Vagina (tissue), 2 donors: Measurements from ENCODE around the gene CRAT. TPM values are rescaled to one million over a fixed set of nuclear protein-coding genes. Genes with fewer than 3 reads are reported as not detected.
A peak's percentile ranks its signal among the peaks of the same experiment; 100 is the strongest.
"Not testable (repeated sequence)": the region's sequence is repeated elsewhere in the genome, so short reads cannot be mapped to it uniquely, and the experiment has no call there.

Experiments used
- DNase-seq, 2 donors: peaks; one replicate each; pipeline ENCODE4 v3.0.0-alpha.2; 2017; ENCODE audit errors: extremely low spot score in 2 of 2
- H3K27ac ChIP-seq: fragments of 200-600 bp; sonication (generic); one replicate; pipeline ENCODE4 v1.5.1; 2019
- H3K27me3 ChIP-seq: fragments of 200-600 bp; sonication (generic); one replicate; pipeline ENCODE4 v1.5.1; 2019
- H3K36me3 ChIP-seq, 2 donors: fragments of 200-600 bp; sonication (generic); one replicate each; pipeline ENCODE4 v1.5.1; 2017 to 2019
- H3K4me1 ChIP-seq: fragments of 200-600 bp; sonication (generic); one replicate; pipeline ENCODE4 v1.5.1; 2019
- H3K4me3 ChIP-seq, 2 donors: fragments of 200-600 bp; sonication (generic); 1 replicate in 1 of 2; 2 replicates in 1 of 2; pipeline ENCODE4 v1.5.1; 2016 to 2019
- H3K9me3 ChIP-seq: fragments of 200-600 bp; sonication (generic); one replicate; pipeline ENCODE4 v1.5.1; 2019
- CTCF ChIP-seq, 3 experiments: fragments of 450-650 bp in 2 of 3; fragments of 200-600 bp in 1 of 3; sonication (generic) in 1 of 3; IDR thresholded peaks; one replicate each; pipeline ENCODE4 v1.5.1; 2017 to 2019; ENCODE audit warnings: antibody characterized with exemption in 3 of 3, mild to moderate bottlenecking in 2 of 3, moderate library complexity in 2 of 3
- POLR2A ChIP-seq, 2 donors: fragments of 450-650 bp; IDR thresholded peaks; one replicate each; pipeline ENCODE4 v1.6.1; 2017; ENCODE audit warnings: antibody characterized with exemption in 2 of 2, mild to moderate bottlenecking in 2 of 2, moderate library complexity in 2 of 2
- POLR2AphosphoS5 ChIP-seq, 2 donors: sonication (generic); formaldehyde crosslinking; IDR thresholded peaks; one replicate each; pipeline ENCODE4 v1.9.0; 2017; ENCODE audit warnings: antibody characterized with exemption in 2 of 2, mild to moderate bottlenecking in 2 of 2, low read depth in 1 of 2; ENCODE audit not compliant: insufficient read depth in 1 of 2
- intact Hi-C: fragments of 100-400 bp; cut with DNase I; formaldehyde crosslinking; loops from one replicate; pipeline ENCODE4 v1.15.1; 2023
- total RNA-seq: library from RNA; depleted of rRNA; stranded (reverse); fragments of >200 nt; gene quantifications from one replicate; pipeline ENCODE4 v1.2.3, GENCODE V29; 2016

Gene CRAT
- total RNA-seq, 1 donor from 2014 or later, result 59.9 TPM

GRCh38 chr9:129133082-129133481 lies 22.5 kb upstream of the CRAT start:
- H3K9me3 ChIP-seq, result no peaks in the 10 kb centered on the region
- H3K27me3 ChIP-seq, result no peaks in the 10 kb centered on the region
- peaks cover 0 to 40% of the 10 kb centered on the region in 2 donors for H3K36me3 ChIP-seq
- intact Hi-C loops, result no loop called here
- H3K4me3 ChIP-seq, result no peak overlapping the region
- TF ChIP-seq POLR2AphosphoS5 (IDR thresholded peaks at IDR 0.05; ENCODE audit: insufficient read depth in 1 of 2, low read depth in 1 of 2), result no peak
- no peak for TF ChIP-seq CTCF (IDR thresholded peaks at IDR 0.05)
- TF ChIP-seq POLR2A (IDR thresholded peaks at IDR 0.05), result no peak
- H3K4me1 ChIP-seq, result peaks cover 12% of the 10 kb centered on the region
- no peak for DNase-seq
- H3K27ac ChIP-seq, result no peak overlapping the region

GRCh38 chr9:129131300-129132145 lies 20.9 kb upstream of the CRAT start:
- Histone ChIP-seq H3K4me1 (no peaks in the 10 kb centered on the region), H3K9me3 (no peaks in the 10 kb centered on the region), H3K4me3 (no peak overlapping the region), H3K36me3 (peaks cover 0 to 30% of the 10 kb centered on the region in 2 donors), H3K27me3 (no peaks in the 10 kb centered on the region), H3K27ac (no peak overlapping the region)
- TF ChIP-seq POLR2A (IDR thresholded peaks at IDR 0.05) (no peak), POLR2AphosphoS5 (IDR thresholded peaks at IDR 0.05; ENCODE audit: insufficient read depth in 1 of 2, low read depth in 1 of 2) (peak; percentile 41 to 63), CTCF (IDR thresholded peaks at IDR 0.05) (peak; percentile 97 to 99 (median 97))
- intact Hi-C loops, result no loop called here
- DNase-seq, result no peak

- DNase-seq, result no peak
- peaks cover 0 to 22% of the 10 kb centered on the region in 2 donors for H3K36me3 ChIP-seq
- H3K27ac ChIP-seq, result no peak overlapping the region
- no peaks in the 10 kb centered on the region for H3K27me3 ChIP-seq
- intact Hi-C loops, result no loop called here
- no peaks in the 10 kb centered on the region for H3K4me1 ChIP-seq
- no peaks in the 10 kb centered on the region for H3K9me3 ChIP-seq
- no peak overlapping the region for H3K4me3 ChIP-seq
- TF ChIP-seq POLR2AphosphoS5 (IDR thresholded peaks at IDR 0.05; ENCODE audit: insufficient read depth in 1 of 2, low read depth in 1 of 2) (no peak), CTCF (IDR thresholded peaks at IDR 0.05) (no peak), POLR2A (IDR thresholded peaks at IDR 0.05) (no peak)
Observed at GRCh38 chr9:129130791-129131190, 20.2 kb upstream of the CRAT start.

GRCh38 chr9:129130271-129130670 lies 19.7 kb upstream of the CRAT start:
- intact Hi-C loops, H3K27me3 ChIP-seq: not testable (repeated sequence)
- H3K36me3 ChIP-seq, result peaks cover 0 to 17% of the 10 kb centered on the region in 2 donors

GRCh38 chr9:129128689-129129088 lies 18.1 kb upstream of the CRAT start:
- TF ChIP-seq CTCF (IDR thresholded peaks at IDR 0.05) (no peak), POLR2AphosphoS5 (IDR thresholded peaks at IDR 0.05; ENCODE audit: insufficient read depth in 1 of 2, low read depth in 1 of 2) (no peak), POLR2A (IDR thresholded peaks at IDR 0.05) (no peak)
- Histone ChIP-seq H3K27ac (no peak overlapping the region), H3K9me3 (no peaks in the 10 kb centered on the region), H3K36me3 (peaks cover 0 to 11% of the 10 kb centered on the region in 2 donors), H3K4me1 (no peaks in the 10 kb centered on the region), H3K4me3 (no peak overlapping the region), H3K27me3 (no peaks in the 10 kb centered on the region)
- intact Hi-C loops, result loop anchor here (10.0 kb wide), 1 partner anchor 586 kb away; no protein-coding TSS in a partner anchor
- DNase-seq, result no peak

More at GRCh38 chr9:129130271-129130670, 19.7 kb upstream of the CRAT start:
- not testable (repeated sequence) for H3K4me3 ChIP-seq, H3K9me3 ChIP-seq, H3K27ac ChIP-seq, H3K4me1 ChIP-seq, DNase-seq
